OCI-LY1 (cell line): Measurements from ENCODE around the gene SSH2.

Experiments
- H2AFZ ChIP-seq: fragments of 200-600 bp; sonication (generic), shearing (Covaris generic); 2 replicates; pipeline ENCODE4 v1.6.0; 2014; ENCODE audit warnings: antibody characterized with exemption, mild to moderate bottlenecking, low read length
- H3F3A ChIP-seq: fragments of 200-600 bp; sonication (generic), shearing (Covaris generic); 2 replicates; pipeline ENCODE4 v1.6.0; 2014; ENCODE audit warnings: mild to moderate bottlenecking, antibody characterized with exemption, low read length, moderate library complexity; ENCODE audit not compliant: insufficient read depth
- H3K27ac ChIP-seq: fragments of 200-600 bp; sonication (generic); 2 replicates; pipeline ENCODE4 v1.5.1; 2014; ENCODE audit warnings: low read length, mixed run types, mild to moderate bottlenecking, low read depth; ENCODE audit not compliant: poor library complexity, severe bottlenecking
- H3K27me3 ChIP-seq: fragments of 200-600 bp; sonication (generic); 2 replicates; pipeline ENCODE4 v1.6.0; 2014; ENCODE audit warnings: antibody characterized with exemption, mild to moderate bottlenecking, low read length, moderate library complexity; ENCODE audit not compliant: insufficient read depth
- H3K36me3 ChIP-seq: fragments of 200-600 bp; sonication (generic); 2 replicates; pipeline ENCODE4 v1.6.1; 2014; ENCODE audit warnings: mild to moderate bottlenecking, antibody characterized with exemption, low read length, moderate library complexity, mixed read lengths; ENCODE audit not compliant: insufficient read depth
- H3K4me1 ChIP-seq: fragments of 200-600 bp; sonication (generic); 2 replicates; pipeline ENCODE4 v1.5.1; 2014; ENCODE audit warnings: mild to moderate bottlenecking, low read length, moderate library complexity; ENCODE audit not compliant: insufficient read depth, severe bottlenecking
- H3K4me2 ChIP-seq: fragments of 200-600 bp; sonication (generic), shearing (Covaris generic); 2 replicates; pipeline ENCODE4 v1.6.1; 2014; ENCODE audit warnings: low read length
- H3K4me3 ChIP-seq: fragments of 200-600 bp; sonication (generic); 2 replicates; pipeline ENCODE4 v1.5.1; 2014; ENCODE audit warnings: low read length, low read depth, mild to moderate bottlenecking, mixed read lengths; ENCODE audit not compliant: poor library complexity, severe bottlenecking
- H3K79me2 ChIP-seq: fragments of 200-600 bp; shearing (Covaris generic); 2 replicates; pipeline ENCODE4 v1.6.1; 2016; ENCODE audit warnings: mixed run types, low read length, mixed read lengths; ENCODE audit not compliant: insufficient read depth
- H3K9ac ChIP-seq: fragments of 200-600 bp; sonication (generic), shearing (Covaris generic); 2 replicates; pipeline ENCODE4 v1.6.1; 2014; ENCODE audit warnings: mild to moderate bottlenecking, low read length, mixed read lengths
- H3K9me2 ChIP-seq: fragments of 200-600 bp; sonication (generic), shearing (Covaris generic); 2 replicates; pipeline ENCODE4 v1.6.1; 2014; ENCODE audit warnings: low read depth, mild to moderate bottlenecking, low read length, mixed read lengths
- H3K9me3 ChIP-seq: fragments of 200-600 bp; shearing (Covaris generic); 2 replicates; pipeline ENCODE4 v1.6.1; 2014; ENCODE audit warnings: low read length, mixed read lengths
- H4K20me1 ChIP-seq: fragments of 200-600 bp; sonication (generic), shearing (Covaris generic); 2 replicates; pipeline ENCODE4 v1.6.0; 2016; ENCODE audit warnings: mild to moderate bottlenecking, low read length; ENCODE audit not compliant: insufficient read depth
- EZH2 ChIP-seq: fragments of 200-600 bp; sonication (generic), shearing (Covaris generic); IDR thresholded peaks from 2 replicates; pipeline ENCODE4 v1.8.0; 2017; ENCODE audit warnings: borderline replicate concordance, mixed run types, mild to moderate bottlenecking, antibody characterized with exemption, low read length, moderate library complexity, mixed read lengths
- TF ChIP-seq, protein P1 (sequence below): fragments of 200-600 bp; sonication (generic), shearing (Covaris generic); IDR thresholded peaks from 2 replicates; pipeline ENCODE4 v1.5.1; 2017; ENCODE audit warnings: mild to moderate bottlenecking, antibody characterized with exemption, low read length, moderate library complexity, mixed read lengths

SSH2 gene

DNA sequence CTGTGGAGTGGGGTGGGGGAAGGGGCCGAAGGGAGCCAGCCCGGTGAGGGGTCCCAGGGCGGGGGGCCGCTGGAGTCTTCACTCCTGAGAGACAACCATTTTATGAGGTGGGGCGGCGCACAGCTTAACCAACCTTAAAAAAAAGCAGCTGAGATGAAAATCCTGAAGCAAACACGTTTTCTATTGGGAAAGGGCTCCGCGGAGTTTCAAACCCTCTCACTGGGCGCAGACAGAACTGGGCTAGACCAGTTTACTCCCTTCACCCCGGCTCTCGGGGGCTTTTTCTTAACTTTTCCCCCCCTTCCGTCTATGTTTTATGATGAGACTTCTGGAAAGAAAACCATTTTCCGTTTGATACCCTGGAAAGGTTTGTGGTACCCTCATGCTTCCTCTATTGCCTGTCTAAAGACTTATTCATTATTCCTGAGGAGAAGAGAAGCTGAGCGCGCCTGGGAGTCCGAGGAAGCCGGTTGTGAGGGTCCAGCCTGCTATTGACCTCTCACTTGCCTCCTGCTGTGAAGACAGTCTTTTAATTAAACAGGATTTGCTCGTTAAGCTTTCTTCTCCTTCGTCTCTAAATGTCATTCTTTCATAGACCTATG is 482 bp upstream of the SSH2 start:
- Histone ChIP-seq H2AFZ (no peak overlapping the region), H3K9me3 (no peaks in the 10 kb centered on the region), H3K27ac (peak overlapping the region; percentile 93), H3F3A (no peaks in the 10 kb centered on the region), H3K79me2 (peaks cover 39% of the 10 kb centered on the region), H3K27me3 (no peaks in the 10 kb centered on the region), H4K20me1 (no peaks in the 10 kb centered on the region), H3K36me3 (peaks cover 5% of the 10 kb centered on the region; the same call in 1 of the 2 replicates), H3K9me2 (no peaks in the 10 kb centered on the region), H3K4me3 (peak overlapping the region; percentile 76), H3K4me2 (peak overlapping the region; percentile 82), H3K4me1 (peaks cover 43% of the 10 kb centered on the region), H3K9ac (peak overlapping the region; percentile 95)
- TF ChIP-seq, protein P1, sequence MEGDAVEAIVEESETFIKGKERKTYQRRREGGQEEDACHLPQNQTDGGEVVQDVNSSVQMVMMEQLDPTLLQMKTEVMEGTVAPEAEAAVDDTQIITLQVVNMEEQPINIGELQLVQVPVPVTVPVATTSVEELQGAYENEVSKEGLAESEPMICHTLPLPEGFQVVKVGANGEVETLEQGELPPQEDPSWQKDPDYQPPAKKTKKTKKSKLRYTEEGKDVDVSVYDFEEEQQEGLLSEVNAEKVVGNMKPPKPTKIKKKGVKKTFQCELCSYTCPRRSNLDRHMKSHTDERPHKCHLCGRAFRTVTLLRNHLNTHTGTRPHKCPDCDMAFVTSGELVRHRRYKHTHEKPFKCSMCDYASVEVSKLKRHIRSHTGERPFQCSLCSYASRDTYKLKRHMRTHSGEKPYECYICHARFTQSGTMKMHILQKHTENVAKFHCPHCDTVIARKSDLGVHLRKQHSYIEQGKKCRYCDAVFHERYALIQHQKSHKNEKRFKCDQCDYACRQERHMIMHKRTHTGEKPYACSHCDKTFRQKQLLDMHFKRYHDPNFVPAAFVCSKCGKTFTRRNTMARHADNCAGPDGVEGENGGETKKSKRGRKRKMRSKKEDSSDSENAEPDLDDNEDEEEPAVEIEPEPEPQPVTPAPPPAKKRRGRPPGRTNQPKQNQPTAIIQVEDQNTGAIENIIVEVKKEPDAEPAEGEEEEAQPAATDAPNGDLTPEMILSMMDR = no peak
- no peak for TF ChIP-seq EZH2

- Histone ChIP-seq H3K9ac (peak overlapping the region; percentile 95), H3K9me3 (no peaks in the 10 kb centered on the region), H3K27ac (peak overlapping the region; percentile 93), H2AFZ (no peak overlapping the region), H3K4me1 (peaks cover 58% of the 10 kb centered on the region), H4K20me1 (no peaks in the 10 kb centered on the region), H3K4me3 (peak overlapping the region; percentile 76), H3K79me2 (peaks cover 54% of the 10 kb centered on the region), H3K36me3 (peaks cover 18% of the 10 kb centered on the region; the same call in 1 of the 2 replicates), H3K27me3 (no peaks in the 10 kb centered on the region), H3F3A (no peaks in the 10 kb centered on the region), H3K9me2 (no peaks in the 10 kb centered on the region), H3K4me2 (peak overlapping the region; percentile 77)
- TF ChIP-seq EZH2 = no peak
- TF ChIP-seq, protein P1 = no peak
These were observed 959 bp downstream of the SSH2 start for GRCh38 chr17:29929006-29929532.

- peaks cover 23% of the 10 kb centered on the region; the same call in 1 of the 2 replicates for H3K36me3 ChIP-seq
- H4K20me1 ChIP-seq = no peaks in the 10 kb centered on the region
- peak overlapping the region; percentile 77 for H3K4me2 ChIP-seq
- TF ChIP-seq, protein P1 = no peak
- no peak for TF ChIP-seq EZH2
- no peaks in the 10 kb centered on the region for H3K27me3 ChIP-seq
- H3K9me2 ChIP-seq = no peaks in the 10 kb centered on the region
- H3F3A ChIP-seq = no peaks in the 10 kb centered on the region
- H3K27ac ChIP-seq = no peak overlapping the region
- peaks cover 69% of the 10 kb centered on the region for H3K79me2 ChIP-seq
- H3K4me1 ChIP-seq = peaks cover 66% of the 10 kb centered on the region
- no peak overlapping the region for H2AFZ ChIP-seq
- H3K4me3 ChIP-seq = peak overlapping the region; percentile 76
- no peaks in the 10 kb centered on the region for H3K9me3 ChIP-seq
- H3K9ac ChIP-seq = peak overlapping the region; percentile 95
These were observed 2.5 kb downstream of the SSH2 start for GRCh38 chr17:29927546-29927945.
